ES-I3 (cell line): ENCODE data around the gene KRTAP9-8.
"Not testable (repeated sequence)": the region's sequence is repeated elsewhere in the genome, so short reads cannot be mapped to it uniquely, and the experiment has no call there.

ENCODE experiments used
- H3K36me3 ChIP-seq: 2 replicates; pipeline ENCODE4 v1.6.1; 2013; ENCODE audit warnings: mild to moderate bottlenecking, low read length, control low read depth, moderate library complexity; ENCODE audit not compliant: insufficient read depth
- H3K4me1 ChIP-seq: 2 replicates; pipeline ENCODE4 v1.6.1; 2013; ENCODE audit warnings: mild to moderate bottlenecking, control low read depth, low read length; ENCODE audit not compliant: insufficient read depth
- H3K9ac ChIP-seq: 2 replicates; pipeline ENCODE4 v1.6.1; 2013; ENCODE audit warnings: low read depth, mild to moderate bottlenecking, low read length, moderate library complexity
- H3K9me3 ChIP-seq: 2 replicates; pipeline ENCODE4 v1.6.1; 2013; ENCODE audit warnings: mild to moderate bottlenecking, low read length, moderate library complexity; ENCODE audit not compliant: control insufficient read depth, insufficient read depth

The KRTAP9-8 gene

GRCh38 chr17:41237116-41237515 is 683 bp upstream of the KRTAP9-8 start:
- not testable (repeated sequence) for H3K36me3 ChIP-seq, H3K4me1 ChIP-seq, H3K9me3 ChIP-seq, H3K9ac ChIP-seq

- not testable (repeated sequence) for H3K4me1 ChIP-seq, H3K9me3 ChIP-seq, H3K9ac ChIP-seq, H3K36me3 ChIP-seq
These were observed 9.4 kb downstream of the KRTAP9-8 start for GRCh38 chr17:41246995-41247787.

GRCh38 chr17:41249637-41250240 is 11.9 kb downstream of the KRTAP9-8 start, which contains the start of gene KRTAP9-4:
TSS of gene KRTAP9-4 (plus strand) at chr17:41249687. CDS start at chr17:41249721, 34 bp downstream.
- H3K4me1 ChIP-seq, H3K9me3 ChIP-seq, H3K9ac ChIP-seq, H3K36me3 ChIP-seq: not testable (repeated sequence)

GRCh38 chr17:41251261-41251660 is 13.5 kb downstream of the KRTAP9-8 start:
- Histone ChIP-seq H3K4me1 (no peaks in the 10 kb centered on the region), H3K36me3 (no peaks in the 10 kb centered on the region), H3K9me3 (no peaks in the 10 kb centered on the region), H3K9ac (no peak overlapping the region)

GRCh38 chr17:41254861-41255260 is 17.1 kb downstream of the KRTAP9-8 start:
- Histone ChIP-seq H3K36me3 (no peaks in the 10 kb centered on the region), H3K9ac (no peak overlapping the region), H3K4me1 (no peaks in the 10 kb centered on the region), H3K9me3 (no peaks in the 10 kb centered on the region)

- not testable (repeated sequence) for H3K9ac ChIP-seq, H3K4me1 ChIP-seq, H3K9me3 ChIP-seq, H3K36me3 ChIP-seq
These were observed 17.8 kb downstream of the KRTAP9-8 start, which contains the start of gene KRTAP9-9 for GRCh38 chr17:41255381-41256290. TSS of gene KRTAP9-9 (plus strand) at chr17:41255384.

GRCh38 chr17:41256291-41256685 is 18.5 kb downstream of the KRTAP9-8 start:
- no peaks in the 10 kb centered on the region for H3K9me3 ChIP-seq
- no peaks in the 10 kb centered on the region for H3K36me3 ChIP-seq
- no peak overlapping the region for H3K9ac ChIP-seq
- no peaks in the 10 kb centered on the region for H3K4me1 ChIP-seq

GRCh38 chr17:41258406-41258805 is 20.6 kb downstream of the KRTAP9-8 start:
- no peak overlapping the region for H3K9ac ChIP-seq
- no peaks in the 10 kb centered on the region for H3K36me3 ChIP-seq
- H3K9me3 ChIP-seq: no peaks in the 10 kb centered on the region
- H3K4me1 ChIP-seq: no peaks in the 10 kb centered on the region

- Histone ChIP-seq H3K4me1 (no peaks in the 10 kb centered on the region), H3K36me3 (no peaks in the 10 kb centered on the region), H3K9me3 (no peaks in the 10 kb centered on the region), H3K9ac (no peak overlapping the region)
These were observed 25.4 kb downstream of the KRTAP9-8 start for GRCh38 chr17:41263212-41263611.

GRCh38 chr17:41264599-41264998 is 26.8 kb downstream of the KRTAP9-8 start:
- H3K9me3 ChIP-seq: no peaks in the 10 kb centered on the region
- no peak overlapping the region for H3K9ac ChIP-seq
- no peaks in the 10 kb centered on the region for H3K36me3 ChIP-seq
- no peaks in the 10 kb centered on the region for H3K4me1 ChIP-seq

- H3K4me1 ChIP-seq: no peaks in the 10 kb centered on the region
- H3K36me3 ChIP-seq: no peaks in the 10 kb centered on the region
- no peaks in the 10 kb centered on the region for H3K9me3 ChIP-seq
- H3K9ac ChIP-seq: no peak within 1 kb of the TSS
These were observed 27.3 kb downstream of the KRTAP9-8 start, which contains the start of gene KRTAP9-6 for GRCh38 chr17:41265078-41265477. TSS of gene KRTAP9-6 (plus strand) at chr17:41265378. CDS start at chr17:41265378, 0 bp downstream.

- Histone ChIP-seq H3K36me3 (no peaks in the 10 kb centered on the region), H3K4me1 (no peaks in the 10 kb centered on the region), H3K9ac (no peak overlapping the region), H3K9me3 (no peaks in the 10 kb centered on the region)
These were observed 29.9 kb downstream of the KRTAP9-8 start for GRCh38 chr17:41267711-41268110.

GRCh38 chr17:41271323-41271722 is 33.5 kb downstream of the KRTAP9-8 start:
- H3K36me3 ChIP-seq, H3K4me1 ChIP-seq, H3K9ac ChIP-seq, H3K9me3 ChIP-seq: not testable (repeated sequence)

- no peaks in the 10 kb centered on the region for H3K9me3 ChIP-seq
- H3K36me3 ChIP-seq: no peaks in the 10 kb centered on the region
- H3K4me1 ChIP-seq: no peaks in the 10 kb centered on the region
- no peak overlapping the region for H3K9ac ChIP-seq
These were observed 34.1 kb downstream of the KRTAP9-8 start for GRCh38 chr17:41271858-41272257.
